ENCODE measurements around the gene CCDC90B. TPM values are rescaled to one million over a fixed set of nuclear protein-coding genes. Genes with fewer than 3 reads are reported as not detected.

Gene CCDC90B
- 62.9 and 68.6 TPM in 2 replicates for total RNA-seq

GRCh38 chr11:83285771-83286528 lies at the start of gene CCDC90B:
Gene CCDC90B (minus strand): TSS chr11:83286367. CDS start chr11:83285972, 395 bp downstream.

Other genes with a start within 250 kb of the CCDC90B start
- 4.1 and 7.9 TPM in 2 replicates for gene RAB30, start 214.5 kb downstream of the CCDC90B start, total RNA-seq
- gene PCF11, start 129.2 kb downstream of the CCDC90B start, total RNA-seq, result 29.0 and 50.3 TPM in 2 replicates
- gene ANKRD42, start 92.7 kb downstream of the CCDC90B start, total RNA-seq, result 9.2 and 11.9 TPM in 2 replicates